ENCODE data around the gene SLC25A41.

Gene SLC25A41

GRCh38 chr19:6460099-6460884, 26.7 kb upstream of the SLC25A41 start:
- peak; percentile 87 for DNase-seq (ENCODE audit: low read depth)

DNA sequence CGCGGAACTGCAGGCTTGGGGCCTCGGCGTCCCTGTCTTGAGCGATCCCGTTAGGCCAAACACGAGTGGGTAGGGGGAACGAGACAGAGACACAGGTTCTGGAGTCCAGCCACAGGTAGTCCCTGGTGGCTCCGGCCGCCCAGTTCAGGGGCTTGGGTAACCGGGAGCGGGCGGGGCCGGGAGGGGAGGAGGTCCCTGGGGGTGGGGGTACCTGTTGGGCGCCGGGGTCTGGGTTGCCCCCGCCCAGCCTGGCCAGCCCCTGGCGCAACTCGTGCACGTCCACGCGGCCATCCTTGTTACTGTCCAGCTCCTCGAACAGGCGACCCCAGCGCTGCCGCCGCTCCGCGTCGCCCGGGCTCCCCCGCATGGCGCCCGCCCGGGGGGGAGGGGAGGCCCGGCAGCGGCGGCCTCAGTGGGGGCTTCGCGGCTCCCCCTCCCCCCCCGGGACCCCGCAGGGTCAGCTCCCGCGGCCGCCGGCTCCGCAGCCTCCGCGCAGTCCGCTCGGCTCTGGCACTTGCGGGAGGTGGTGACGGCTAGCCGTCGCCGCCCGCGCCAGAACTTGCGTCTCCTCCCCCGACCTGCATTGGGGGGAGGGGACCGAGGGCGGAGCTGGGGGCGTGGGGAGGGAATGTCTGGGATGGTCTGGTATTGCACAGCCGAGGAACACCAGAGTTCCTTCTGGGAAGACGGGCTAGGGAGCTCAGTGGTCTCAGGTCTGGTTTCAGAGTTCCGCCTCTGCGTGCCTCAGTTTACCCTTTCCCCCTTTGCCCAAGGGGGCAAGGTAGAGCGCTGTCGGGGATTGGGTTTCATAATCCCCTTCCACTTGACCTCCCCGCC, 25.9 kb upstream of the SLC25A41 start, which contains the start of gene SLC25A23:
TSS of gene SLC25A23 (minus strand) at position 531 of the 837 bp plus-strand sequence. CDS start at position 367, 164 bp downstream.
- no peak for DNase-seq (ENCODE audit: low read depth)

- DNase-seq (ENCODE audit: low read depth), result no peak
Observed at GRCh38 chr19:6458695-6459261, 25.2 kb upstream of the SLC25A41 start.

- DNase-seq (ENCODE audit: low read depth), result no peak
Observed at GRCh38 chr19:6457958-6458694, 24.6 kb upstream of the SLC25A41 start.

DNA sequence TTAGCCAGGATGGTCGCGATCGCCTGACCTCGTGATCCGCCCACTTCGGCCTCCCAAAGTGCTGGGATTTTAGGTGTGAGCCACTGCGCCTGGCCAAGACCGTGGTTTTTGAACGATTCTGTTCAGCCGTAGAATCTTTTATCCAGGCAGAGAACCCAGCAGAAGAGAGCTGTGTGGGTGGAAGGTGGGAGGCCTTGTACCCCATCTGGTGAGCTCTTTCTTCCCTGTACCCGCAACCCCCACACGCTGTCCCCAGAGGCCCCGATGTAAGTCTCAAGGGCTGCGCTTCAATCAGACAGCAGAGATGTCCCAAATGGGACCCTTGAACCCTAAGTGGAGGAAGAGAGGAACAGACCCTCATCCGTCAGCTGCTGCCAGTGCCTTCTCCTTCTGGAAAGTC, 22.4 kb upstream of the SLC25A41 start:
- DNase-seq (ENCODE audit: low read depth), result no peak

GRCh38 chr19:6453951-6454565, 20.5 kb upstream of the SLC25A41 start:
- DNase-seq (ENCODE audit: low read depth), result no peak

DNA sequence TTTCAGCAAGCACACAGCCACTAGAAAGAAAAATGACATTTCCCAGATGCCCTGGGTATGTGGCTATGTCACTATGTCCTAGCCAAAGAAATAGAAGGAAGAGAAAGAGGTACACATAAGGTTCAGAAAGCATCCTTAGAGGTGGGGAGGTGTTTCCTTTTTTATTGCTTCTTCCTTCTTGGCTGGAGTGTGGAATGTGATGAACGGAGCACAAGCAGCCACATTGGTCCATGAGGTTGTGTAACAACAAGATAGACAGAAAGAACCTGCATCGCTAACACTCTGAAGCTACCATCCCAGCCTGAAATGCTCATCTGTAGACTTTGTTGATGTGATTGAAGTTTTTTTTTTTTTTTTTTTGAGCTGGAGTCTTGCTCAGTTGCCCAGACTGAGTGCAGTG, 19.3 kb upstream of the SLC25A41 start:
- no peak for DNase-seq (ENCODE audit: low read depth)

- DNase-seq (ENCODE audit: low read depth), result no peak
Observed at GRCh38 chr19:6452223-6452614, 18.7 kb upstream of the SLC25A41 start.

DNA sequence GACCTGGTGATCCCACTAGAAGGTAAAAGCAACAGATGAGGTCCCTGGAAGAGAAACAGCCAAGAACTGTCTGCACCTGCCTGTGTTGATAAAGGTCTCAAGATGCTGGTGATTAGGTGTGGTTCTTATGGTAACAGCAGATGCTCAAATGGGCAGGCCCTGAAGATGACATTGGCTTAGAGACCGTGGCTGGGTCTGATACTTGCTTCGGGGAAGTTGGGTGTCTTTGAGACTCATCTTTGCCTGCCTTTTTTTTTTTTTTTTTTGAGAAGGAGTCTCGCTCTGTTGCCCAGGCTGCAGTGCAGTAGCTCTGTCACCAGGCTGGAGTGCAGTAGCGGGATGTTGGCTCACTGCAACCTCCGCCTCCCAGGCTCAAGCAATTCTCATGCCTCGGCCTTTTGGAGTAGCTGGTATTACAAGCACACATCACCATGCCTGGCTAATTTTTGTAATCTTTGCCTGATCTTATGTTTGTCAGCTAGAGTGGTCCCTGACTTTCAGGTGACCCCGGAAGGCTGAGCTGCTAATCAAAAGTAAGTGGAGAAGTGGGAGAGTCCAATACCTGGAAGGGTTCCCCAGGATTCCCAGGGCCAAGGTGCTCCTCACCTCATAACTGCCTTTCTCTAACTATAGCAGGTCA, 18.1 kb upstream of the SLC25A41 start:
- no peak for DNase-seq (ENCODE audit: low read depth)

DNA sequence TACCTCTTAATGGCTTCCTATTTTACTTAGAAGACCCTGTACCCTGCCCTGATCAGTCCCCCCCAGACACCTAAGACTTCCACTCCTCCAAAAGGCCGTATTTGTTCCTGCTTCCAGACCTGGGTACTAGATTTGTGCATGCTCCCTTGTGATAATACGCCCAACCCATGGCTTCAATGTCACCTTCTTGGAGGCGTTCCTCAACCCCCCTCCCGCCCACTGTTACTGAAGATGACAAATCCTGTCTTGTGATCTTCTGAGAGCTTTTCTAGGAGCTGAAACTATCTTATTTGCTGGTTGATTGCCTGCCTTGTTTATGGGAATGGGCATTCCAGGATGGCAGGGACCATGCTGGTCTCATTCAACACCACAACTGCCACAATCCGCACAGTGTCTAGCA, 16.6 kb upstream of the SLC25A41 start:
- DNase-seq (ENCODE audit: low read depth), result no peak

- no peak for DNase-seq (ENCODE audit: low read depth)
Observed at GRCh38 chr19:6448045-6448444, 14.5 kb upstream of the SLC25A41 start.

GRCh38 chr19:6446452-6446851, 12.9 kb upstream of the SLC25A41 start:
- no peak for DNase-seq (ENCODE audit: low read depth)

- DNase-seq (ENCODE audit: low read depth), result no peak
Observed at GRCh38 chr19:6443986-6444385, 10.4 kb upstream of the SLC25A41 start.

- DNase-seq (ENCODE audit: low read depth), result no peak
Observed at GRCh38 chr19:6442087-6442688, 8.6 kb upstream of the SLC25A41 start.

DNA sequence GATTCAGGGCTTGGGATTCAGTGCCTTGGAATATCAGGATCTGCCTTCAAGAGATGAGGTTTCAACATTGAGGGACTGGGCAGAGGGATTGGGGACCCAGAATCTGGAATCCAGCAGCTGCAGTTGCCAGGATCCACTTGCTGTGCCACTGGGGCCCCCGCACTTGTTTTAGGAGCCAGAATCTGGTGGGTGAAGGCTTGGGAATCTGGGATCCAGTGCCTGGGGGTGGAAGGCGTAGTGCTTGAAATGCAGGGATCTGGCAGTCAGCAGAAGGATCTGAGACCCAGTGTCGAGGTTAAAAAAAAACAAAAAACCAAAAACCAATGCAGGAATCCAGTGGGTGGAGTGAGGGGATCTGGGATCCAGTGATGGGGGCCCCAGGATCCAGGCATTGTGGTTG, 7.3 kb upstream of the SLC25A41 start:
- no peak for DNase-seq (ENCODE audit: low read depth)

GRCh38 chr19:6439743-6440142, 6.2 kb upstream of the SLC25A41 start:
- DNase-seq (ENCODE audit: low read depth), result no peak

DNA sequence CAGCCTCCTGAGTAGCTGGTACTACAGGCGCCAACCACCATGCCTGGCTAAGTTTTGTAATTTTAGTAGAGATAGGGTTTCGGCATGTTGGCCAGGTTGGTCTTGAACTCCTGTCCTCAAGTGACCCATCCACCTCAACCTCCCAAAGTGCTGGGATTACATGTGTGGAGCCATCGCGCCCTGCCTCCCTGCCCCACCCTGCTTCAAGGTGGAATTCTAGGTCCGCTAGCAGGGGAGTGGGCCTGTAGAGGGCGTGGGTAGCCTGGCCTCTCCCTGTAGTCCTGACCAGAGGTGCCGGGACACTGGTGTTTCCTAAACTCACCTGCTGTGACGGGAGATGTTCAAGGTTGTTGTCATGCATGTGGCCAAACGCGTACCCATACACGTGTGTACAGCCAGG, 398 bp downstream of the SLC25A41 start:
- DNase-seq (ENCODE audit: low read depth), result no peak

DNA sequence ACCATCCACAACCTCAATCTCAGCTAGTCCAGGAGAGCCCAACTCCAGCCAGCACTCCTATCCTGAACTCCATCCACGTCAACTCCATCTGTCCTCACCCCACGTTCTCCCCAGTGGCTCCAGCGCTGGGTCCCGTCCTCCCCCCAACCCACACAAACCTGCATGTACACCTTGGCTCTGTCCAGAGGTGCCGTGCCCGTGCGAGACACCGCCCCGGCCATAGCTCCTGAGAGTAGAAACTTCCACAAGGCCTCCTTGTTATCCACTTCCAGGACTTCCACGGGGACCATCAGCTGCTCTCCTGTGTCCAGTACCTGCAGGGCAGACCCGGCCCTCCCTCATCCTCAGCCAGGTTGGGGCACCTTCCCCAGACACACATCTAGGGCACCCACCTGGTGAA, 1.7 kb downstream of the SLC25A41 start:
- no peak for DNase-seq (ENCODE audit: low read depth)

GRCh38 chr19:6429419-6430221, 3.9 kb downstream of the SLC25A41 start:
- no peak for DNase-seq (ENCODE audit: low read depth)

All from CMK (cell line).